SK-N-SH treated with all-trans-retinoic acid at 6 μM for 48 hours (cell line): Measurements from ENCODE around the gene IDH3G.

ENCODE experiments used
- BACH2 ChIP-seq: fragments of 250-450 bp; sonication (Bioruptor Pico); IDR thresholded peaks from 2 replicates; pipeline ENCODE4 v1.9.0; 2021; ENCODE audit warnings: mild to moderate bottlenecking, borderline replicate concordance
- CSRNP3 ChIP-seq: fragments of 250-450 bp; sonication (Bioruptor Pico); IDR thresholded peaks from 2 replicates; pipeline ENCODE4 v1.5.1; 2021; ENCODE audit warnings: mild to moderate bottlenecking, moderate library complexity
- GLIS3 ChIP-seq: fragments of 250-450 bp; sonication (Bioruptor Pico); IDR thresholded peaks from 2 replicates; pipeline ENCODE4 v1.5.0; 2020; ENCODE audit warnings: mild to moderate bottlenecking, moderate library complexity
- ISL1 ChIP-seq: fragments of 250-450 bp; sonication (Bioruptor Pico); IDR thresholded peaks from 2 replicates; pipeline ENCODE4 v2.1.2; 2022; ENCODE audit warnings: mild to moderate bottlenecking, moderate library complexity
- PATZ1 ChIP-seq: fragments of 250-450 bp; sonication (Bioruptor Pico); IDR thresholded peaks from 2 replicates; pipeline ENCODE4 v1.8.0; 2020; ENCODE audit warnings: mild to moderate bottlenecking, moderate library complexity, borderline replicate concordance
- RARB ChIP-seq: fragments of 250-450 bp; sonication (Bioruptor Pico); IDR thresholded peaks from 2 replicates; pipeline ENCODE4 v1.8.0; 2021; ENCODE audit warnings: mild to moderate bottlenecking, moderate library complexity
- TCF4 ChIP-seq: fragments of 250-450 bp; sonication (Bioruptor Pico); IDR thresholded peaks from 2 replicates; pipeline ENCODE4 v1.8.0; 2021; ENCODE audit warnings: mild to moderate bottlenecking, moderate library complexity, borderline replicate concordance
- TOX ChIP-seq: fragments of 250-450 bp; sonication (Bioruptor Pico); IDR thresholded peaks from 2 replicates; pipeline ENCODE4 v1.8.0; 2021; ENCODE audit warnings: mild to moderate bottlenecking, moderate library complexity, borderline replicate concordance
- TSHZ2 ChIP-seq: fragments of 250-450 bp; sonication (Bioruptor Pico); IDR thresholded peaks from 2 replicates; pipeline ENCODE4 v1.5.0; 2020; ENCODE audit warnings: mild to moderate bottlenecking, moderate library complexity
- ZC3H10 ChIP-seq: fragments of 250-450 bp; sonication (Bioruptor Pico); IDR thresholded peaks from 2 replicates; pipeline ENCODE4 v1.5.1; 2021; ENCODE audit warnings: mild to moderate bottlenecking, moderate library complexity
- ZFP3 ChIP-seq: fragments of 250-450 bp; sonication (Bioruptor Pico); IDR thresholded peaks from 2 replicates; pipeline ENCODE4 v1.5.0; 2020; ENCODE audit warnings: mild to moderate bottlenecking, moderate library complexity
- ZFP30 ChIP-seq: fragments of 450-650 bp; formaldehyde crosslinking; IDR thresholded peaks from 2 replicates; pipeline ENCODE4 v1.5.0; 2022; ENCODE audit warnings: mild to moderate bottlenecking, moderate library complexity
- ZNF70 ChIP-seq: fragments of 450-650 bp; formaldehyde crosslinking; IDR thresholded peaks from 2 replicates; pipeline ENCODE4 v1.5.0; 2020; ENCODE audit warnings: mild to moderate bottlenecking, moderate library complexity
- ZNF8 ChIP-seq: fragments of 450-650 bp; formaldehyde crosslinking; IDR thresholded peaks from 2 replicates; pipeline ENCODE4 v1.5.0; 2020; ENCODE audit warnings: mild to moderate bottlenecking, moderate library complexity

DNA sequence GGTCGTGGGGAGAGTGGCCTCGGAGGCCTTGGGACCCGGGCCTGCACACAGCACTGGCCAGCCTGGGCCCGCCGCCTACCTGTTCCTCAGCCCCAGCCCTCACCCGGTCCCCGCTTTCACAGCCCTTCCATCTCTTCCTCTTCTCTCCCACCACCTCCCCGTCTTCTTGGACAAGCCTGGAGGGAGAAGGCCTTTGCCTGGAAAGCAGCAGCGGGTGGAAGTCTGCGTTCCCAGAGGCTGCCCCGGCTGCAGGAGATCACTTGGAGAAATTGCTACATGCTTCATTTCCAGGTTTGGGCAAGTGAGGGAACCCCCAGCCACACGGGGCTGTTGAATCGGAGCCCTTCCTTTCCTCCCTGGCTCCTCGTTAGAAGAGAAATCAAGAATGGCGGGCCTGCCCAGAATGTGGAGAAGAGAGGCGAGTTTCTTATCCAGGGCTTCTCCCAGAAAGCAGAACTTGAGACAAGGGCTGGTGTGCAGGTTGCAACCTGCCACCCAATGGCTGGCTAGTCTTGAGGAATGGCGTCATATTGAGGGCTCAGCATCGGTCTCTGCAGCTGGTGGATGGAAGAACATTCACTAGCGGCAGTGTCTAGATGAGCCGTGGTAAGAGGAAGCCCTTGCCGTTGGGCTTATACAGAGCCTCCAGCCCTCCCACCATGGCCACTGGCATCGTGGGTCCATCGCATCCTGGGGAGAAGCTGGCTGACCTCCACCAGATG is 37.4 kb upstream of the IDH3G start:
- no peak for TF ChIP-seq TCF4 (CRISPR knock-in tag)
- no peak for TF ChIP-seq RARB
- TF ChIP-seq CSRNP3 (CRISPR knock-in tag), result no peak
- TF ChIP-seq ZNF8 (CRISPR knock-in tag), result no peak
- no peak for TF ChIP-seq ZFP30 (CRISPR knock-in tag)
- TF ChIP-seq PATZ1 (CRISPR knock-in tag), result no peak
- TF ChIP-seq ZNF70 (CRISPR knock-in tag), result no peak
- TF ChIP-seq ZFP3 (CRISPR knock-in tag), result no peak
- TF ChIP-seq GLIS3 (CRISPR knock-in tag), result no peak
- TF ChIP-seq TOX (CRISPR knock-in tag), result no peak
- no peak for TF ChIP-seq TSHZ2 (CRISPR knock-in tag)
- TF ChIP-seq ISL1 (CRISPR knock-in tag), result no peak
- no peak for TF ChIP-seq ZC3H10
- no peak for TF ChIP-seq BACH2 (CRISPR knock-in tag)
